Measurements from ENCODE around the gene ARID4B.
"Not testable (repeated sequence)": the region's sequence is repeated elsewhere in the genome, so short reads cannot be mapped to it uniquely, and the experiment has no call there.

DNA sequence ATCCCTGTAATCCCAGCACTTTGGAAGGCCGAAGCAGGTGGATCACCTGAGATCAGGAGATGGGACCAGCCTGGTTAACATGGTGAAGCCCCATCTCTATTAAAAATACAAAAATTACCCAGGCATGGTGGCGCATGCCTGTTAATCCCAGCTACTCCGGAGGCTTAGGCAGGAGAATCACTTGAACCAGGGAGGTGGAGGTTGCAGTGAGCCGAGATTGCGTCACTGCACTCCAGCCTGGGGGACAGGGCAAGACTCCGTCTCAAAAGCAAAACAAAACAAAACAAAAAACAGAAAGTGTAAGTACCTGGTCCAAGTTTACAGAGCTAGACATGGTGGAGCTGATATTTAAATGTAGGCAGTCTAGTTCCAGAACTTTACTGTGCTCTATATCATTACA lies 69.9 kb downstream of the ARID4B start:
- not testable (repeated sequence) for TF ChIP-seq EP300 (conservative IDR thresholded peaks at IDR 0.05; ENCODE audit: poor library complexity, severe bottlenecking); TAF1 (IDR thresholded peaks at IDR 0.05; ENCODE audit: low read depth); POLR2AphosphoS5 (IDR thresholded peaks at IDR 0.05)
- TF ChIP-seq, protein P1, sequence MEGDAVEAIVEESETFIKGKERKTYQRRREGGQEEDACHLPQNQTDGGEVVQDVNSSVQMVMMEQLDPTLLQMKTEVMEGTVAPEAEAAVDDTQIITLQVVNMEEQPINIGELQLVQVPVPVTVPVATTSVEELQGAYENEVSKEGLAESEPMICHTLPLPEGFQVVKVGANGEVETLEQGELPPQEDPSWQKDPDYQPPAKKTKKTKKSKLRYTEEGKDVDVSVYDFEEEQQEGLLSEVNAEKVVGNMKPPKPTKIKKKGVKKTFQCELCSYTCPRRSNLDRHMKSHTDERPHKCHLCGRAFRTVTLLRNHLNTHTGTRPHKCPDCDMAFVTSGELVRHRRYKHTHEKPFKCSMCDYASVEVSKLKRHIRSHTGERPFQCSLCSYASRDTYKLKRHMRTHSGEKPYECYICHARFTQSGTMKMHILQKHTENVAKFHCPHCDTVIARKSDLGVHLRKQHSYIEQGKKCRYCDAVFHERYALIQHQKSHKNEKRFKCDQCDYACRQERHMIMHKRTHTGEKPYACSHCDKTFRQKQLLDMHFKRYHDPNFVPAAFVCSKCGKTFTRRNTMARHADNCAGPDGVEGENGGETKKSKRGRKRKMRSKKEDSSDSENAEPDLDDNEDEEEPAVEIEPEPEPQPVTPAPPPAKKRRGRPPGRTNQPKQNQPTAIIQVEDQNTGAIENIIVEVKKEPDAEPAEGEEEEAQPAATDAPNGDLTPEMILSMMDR (IDR thresholded peaks at IDR 0.05; ENCODE audit: poor library complexity, severe bottlenecking), result not testable (repeated sequence)

Measured in neural cell (in vitro differentiated cells).